GM12878 (cell line): ENCODE data around the gene CAPN8.

Experiments
- BHLHE40 ChIP-seq, 2 experiments: fragments of 450-650 bp in 1 of 2; IDR thresholded peaks; 2 replicates each; pipeline ENCODE4 v1.6.1; 2011 to 2017; ENCODE audit warnings: low read depth in 2 of 2, borderline replicate concordance in 1 of 2, improper control_type of control experiment in 1 of 2, low read length in 1 of 2, mild to moderate bottlenecking in 1 of 2
- EP300 ChIP-seq, 2 experiments: fragments of 150-350 bp in 1 of 2; IDR thresholded peaks; 2 replicates each; pipeline ENCODE4 v1.6.1; 2011 to 2012; ENCODE audit warnings: low read depth in 2 of 2, low read length in 2 of 2, borderline replicate concordance in 1 of 2, improper control_type of control experiment in 1 of 2, inconsistent platforms in 1 of 2; ENCODE audit not compliant: control insufficient read depth in 1 of 2
- HDAC2 ChIP-seq: fragments of 200-600 bp; sonication (generic); IDR thresholded peaks from 2 replicates; pipeline ENCODE4 v1.6.1; 2017
- HDGF ChIP-seq: fragments of 450-650 bp; IDR thresholded peaks from 2 replicates; pipeline ENCODE4 v1.6.1; 2016; ENCODE audit warnings: antibody characterized with exemption
- MTA2 ChIP-seq: fragments of 450-650 bp; IDR thresholded peaks from 2 replicates; pipeline ENCODE4 v1.6.1; 2016; ENCODE audit warnings: low read depth, mild to moderate bottlenecking, moderate library complexity
- NFIC ChIP-seq: IDR thresholded peaks from 2 replicates; pipeline ENCODE4 v1.6.1; 2012; ENCODE audit warnings: low read depth, mild to moderate bottlenecking, inconsistent platforms, low read length, moderate library complexity
- PML ChIP-seq: IDR thresholded peaks from 2 replicates; pipeline ENCODE4 v1.6.1; 2012; ENCODE audit warnings: low read length, inconsistent platforms
- POLR2A ChIP-seq: IDR thresholded peaks from 2 replicates; pipeline ENCODE4 v1.6.1; 2011; ENCODE audit warnings: low read depth, mild to moderate bottlenecking, low read length
- RAD21 ChIP-seq: IDR thresholded peaks from 2 replicates; pipeline ENCODE4 v1.6.1; 2011; ENCODE audit warnings: mild to moderate bottlenecking, low read depth, low read length, moderate library complexity; ENCODE audit not compliant: insufficient read depth
- SP1 ChIP-seq: IDR thresholded peaks from one replicate; pipeline ENCODE4 v1.6.1; 2011; ENCODE audit warnings: low read depth, low read length
- TCF12 ChIP-seq: IDR thresholded peaks from 2 replicates; pipeline ENCODE4 v1.6.1; 2011; ENCODE audit warnings: low read depth, mild to moderate bottlenecking, low read length
- TF ChIP-seq, protein P1 (sequence below), 3 experiments: IDR thresholded peaks in 2 of 3; conservative IDR thresholded peaks in 1 of 3; 2 replicates each; pipeline ENCODE4 v1.5.1; 2011; ENCODE audit warnings: low read depth in 3 of 3, low read length in 3 of 3, mild to moderate bottlenecking in 3 of 3, control low read depth in 2 of 3, moderate library complexity in 2 of 3, inconsistent platforms in 1 of 3, mixed read lengths in 1 of 3; ENCODE audit not compliant: control insufficient read depth in 2 of 3, insufficient read depth in 1 of 3; ENCODE audit errors: extremely low read depth in 1 of 3
- TF ChIP-seq, protein P2 (sequence below): IDR thresholded peaks from 2 replicates; pipeline ENCODE4 v1.6.1; 2012; ENCODE audit warnings: mild to moderate bottlenecking, low read depth, low read length
- TF ChIP-seq, protein P3 (sequence below): IDR thresholded peaks from 2 replicates; pipeline ENCODE4 v1.6.1; 2011; ENCODE audit warnings: low read depth, low read length, improper control_type of control experiment, borderline replicate concordance

DNA sequence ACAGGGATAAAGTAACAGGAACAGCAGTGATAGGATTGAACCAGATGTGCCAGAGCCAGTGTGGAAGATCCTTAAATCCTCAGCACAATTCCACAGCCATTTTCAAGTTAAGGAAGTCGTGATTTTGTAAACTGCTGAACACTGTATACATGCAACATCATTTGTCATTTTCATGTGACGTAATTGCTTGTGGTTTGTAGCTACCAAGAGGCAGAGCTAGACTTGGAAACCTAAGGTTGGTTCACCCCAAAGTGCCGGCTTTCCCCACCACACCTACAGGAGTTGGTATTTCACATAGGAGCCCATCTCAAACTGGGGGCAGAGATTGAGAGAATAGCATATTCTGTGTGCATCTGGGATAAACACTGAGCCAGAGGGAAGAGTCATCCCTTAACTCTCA lies 113.9 kb downstream of the CAPN8 start:
- TF ChIP-seq PML (no peak), RAD21 (no peak), EP300 (IDR thresholded peaks at IDR 0.05; ENCODE audit: borderline replicate concordance in 1 of 2, control insufficient read depth in 1 of 2, low read depth in 2 of 2, low read length in 2 of 2) (no peak), HDAC2 (no peak), HDGF (no peak), NFIC (no peak), MTA2 (no peak), POLR2A (no peak), SP1 (no peak), BHLHE40 (IDR thresholded peaks at IDR 0.05; ENCODE audit: borderline replicate concordance in 1 of 2, low read depth in 2 of 2, low read length in 1 of 2) (no peak), TCF12 (no peak)
- TF ChIP-seq, protein P1, sequence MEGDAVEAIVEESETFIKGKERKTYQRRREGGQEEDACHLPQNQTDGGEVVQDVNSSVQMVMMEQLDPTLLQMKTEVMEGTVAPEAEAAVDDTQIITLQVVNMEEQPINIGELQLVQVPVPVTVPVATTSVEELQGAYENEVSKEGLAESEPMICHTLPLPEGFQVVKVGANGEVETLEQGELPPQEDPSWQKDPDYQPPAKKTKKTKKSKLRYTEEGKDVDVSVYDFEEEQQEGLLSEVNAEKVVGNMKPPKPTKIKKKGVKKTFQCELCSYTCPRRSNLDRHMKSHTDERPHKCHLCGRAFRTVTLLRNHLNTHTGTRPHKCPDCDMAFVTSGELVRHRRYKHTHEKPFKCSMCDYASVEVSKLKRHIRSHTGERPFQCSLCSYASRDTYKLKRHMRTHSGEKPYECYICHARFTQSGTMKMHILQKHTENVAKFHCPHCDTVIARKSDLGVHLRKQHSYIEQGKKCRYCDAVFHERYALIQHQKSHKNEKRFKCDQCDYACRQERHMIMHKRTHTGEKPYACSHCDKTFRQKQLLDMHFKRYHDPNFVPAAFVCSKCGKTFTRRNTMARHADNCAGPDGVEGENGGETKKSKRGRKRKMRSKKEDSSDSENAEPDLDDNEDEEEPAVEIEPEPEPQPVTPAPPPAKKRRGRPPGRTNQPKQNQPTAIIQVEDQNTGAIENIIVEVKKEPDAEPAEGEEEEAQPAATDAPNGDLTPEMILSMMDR (IDR thresholded peaks at IDR 0.05 in 2 of 3, conservative IDR thresholded peaks at IDR 0.05 in 1 of 3; ENCODE audit: control insufficient read depth in 2 of 3, extremely low read depth in 1 of 3, insufficient read depth in 1 of 3, low read depth in 3 of 3, low read length in 3 of 3): no peak
- TF ChIP-seq, protein P2, sequence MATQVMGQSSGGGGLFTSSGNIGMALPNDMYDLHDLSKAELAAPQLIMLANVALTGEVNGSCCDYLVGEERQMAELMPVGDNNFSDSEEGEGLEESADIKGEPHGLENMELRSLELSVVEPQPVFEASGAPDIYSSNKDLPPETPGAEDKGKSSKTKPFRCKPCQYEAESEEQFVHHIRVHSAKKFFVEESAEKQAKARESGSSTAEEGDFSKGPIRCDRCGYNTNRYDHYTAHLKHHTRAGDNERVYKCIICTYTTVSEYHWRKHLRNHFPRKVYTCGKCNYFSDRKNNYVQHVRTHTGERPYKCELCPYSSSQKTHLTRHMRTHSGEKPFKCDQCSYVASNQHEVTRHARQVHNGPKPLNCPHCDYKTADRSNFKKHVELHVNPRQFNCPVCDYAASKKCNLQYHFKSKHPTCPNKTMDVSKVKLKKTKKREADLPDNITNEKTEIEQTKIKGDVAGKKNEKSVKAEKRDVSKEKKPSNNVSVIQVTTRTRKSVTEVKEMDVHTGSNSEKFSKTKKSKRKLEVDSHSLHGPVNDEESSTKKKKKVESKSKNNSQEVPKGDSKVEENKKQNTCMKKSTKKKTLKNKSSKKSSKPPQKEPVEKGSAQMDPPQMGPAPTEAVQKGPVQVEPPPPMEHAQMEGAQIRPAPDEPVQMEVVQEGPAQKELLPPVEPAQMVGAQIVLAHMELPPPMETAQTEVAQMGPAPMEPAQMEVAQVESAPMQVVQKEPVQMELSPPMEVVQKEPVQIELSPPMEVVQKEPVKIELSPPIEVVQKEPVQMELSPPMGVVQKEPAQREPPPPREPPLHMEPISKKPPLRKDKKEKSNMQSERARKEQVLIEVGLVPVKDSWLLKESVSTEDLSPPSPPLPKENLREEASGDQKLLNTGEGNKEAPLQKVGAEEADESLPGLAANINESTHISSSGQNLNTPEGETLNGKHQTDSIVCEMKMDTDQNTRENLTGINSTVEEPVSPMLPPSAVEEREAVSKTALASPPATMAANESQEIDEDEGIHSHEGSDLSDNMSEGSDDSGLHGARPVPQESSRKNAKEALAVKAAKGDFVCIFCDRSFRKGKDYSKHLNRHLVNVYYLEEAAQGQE: no peak
- TF ChIP-seq, protein P3, sequence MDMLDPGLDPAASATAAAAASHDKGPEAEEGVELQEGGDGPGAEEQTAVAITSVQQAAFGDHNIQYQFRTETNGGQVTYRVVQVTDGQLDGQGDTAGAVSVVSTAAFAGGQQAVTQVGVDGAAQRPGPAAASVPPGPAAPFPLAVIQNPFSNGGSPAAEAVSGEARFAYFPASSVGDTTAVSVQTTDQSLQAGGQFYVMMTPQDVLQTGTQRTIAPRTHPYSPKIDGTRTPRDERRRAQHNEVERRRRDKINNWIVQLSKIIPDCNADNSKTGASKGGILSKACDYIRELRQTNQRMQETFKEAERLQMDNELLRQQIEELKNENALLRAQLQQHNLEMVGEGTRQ: no peak
